Fibroblast of lung (primary cell): ENCODE results near the gene IER5L. TPM values are rescaled to one million over a fixed set of nuclear protein-coding genes. Genes with fewer than 3 reads are reported as not detected.
"Not testable (repeated sequence)": the region's sequence is repeated elsewhere in the genome, so short reads cannot be mapped to it uniquely, and the experiment has no call there.

ENCODE experiments used
- DNase-seq, 2 donors: peaks; one replicate each; pipeline versions ENCODE4 v3.0.0 to v3.0.0-alpha.2; 2010; ENCODE audit warnings: low read depth in 2 of 2
- H2AFZ ChIP-seq: 2 replicates; pipeline ENCODE4 v1.5.1; 2012; ENCODE audit warnings: low read length, control low read depth, inconsistent platforms
- H3K27ac ChIP-seq: 2 replicates; pipeline ENCODE4 v1.5.1; 2011; ENCODE audit warnings: low read length, control low read depth; ENCODE audit not compliant: insufficient read depth
- H3K27me3 ChIP-seq: 2 replicates; pipeline ENCODE4 v1.5.1; 2011; ENCODE audit warnings: mild to moderate bottlenecking, low read length; ENCODE audit not compliant: control insufficient read depth, insufficient read depth
- H3K36me3 ChIP-seq: 2 replicates; pipeline ENCODE4 v1.5.1; 2011; ENCODE audit warnings: low read length; ENCODE audit not compliant: control insufficient read depth, insufficient read depth
- H3K4me1 ChIP-seq: 2 replicates; pipeline ENCODE4 v1.5.1; 2011; ENCODE audit warnings: low read length; ENCODE audit not compliant: control insufficient read depth, insufficient read depth; ENCODE audit errors: extremely low read depth
- H3K4me2 ChIP-seq: 2 replicates; pipeline ENCODE4 v1.5.1; 2011; ENCODE audit warnings: low read length, control low read depth; ENCODE audit not compliant: insufficient read depth; ENCODE audit errors: extremely low read depth
- H3K4me3 ChIP-seq, 4 experiments: fragments of 200-600 bp in 1 of 4; sonication (generic) in 1 of 4; replicated peaks in 1 of 4; 2 replicates each; pipeline ENCODE4 v1.5.1; 2011 to 2016; ENCODE audit warnings: low read length in 4 of 4, low read depth in 3 of 4, mild to moderate bottlenecking in 3 of 4, control low read depth in 2 of 4, inconsistent platforms in 1 of 4, mixed read lengths in 1 of 4; ENCODE audit not compliant: insufficient read depth in 1 of 4; ENCODE audit errors: control extremely low read depth in 1 of 4
- H3K79me2 ChIP-seq: 2 replicates; pipeline ENCODE4 v1.5.1; 2012; ENCODE audit warnings: mild to moderate bottlenecking, low read length, inconsistent platforms; ENCODE audit not compliant: control insufficient read depth, insufficient read depth
- H3K9ac ChIP-seq: 2 replicates; pipeline ENCODE4 v1.5.1; 2011; ENCODE audit warnings: mild to moderate bottlenecking, low read length, control low read depth; ENCODE audit not compliant: insufficient read depth
- H3K9me3 ChIP-seq: 2 replicates; pipeline ENCODE4 v1.5.1; 2012; ENCODE audit warnings: low read depth, low read length; ENCODE audit not compliant: control insufficient read depth, insufficient read depth
- H4K20me1 ChIP-seq: 2 replicates; pipeline ENCODE4 v1.5.1; 2011; ENCODE audit warnings: low read length; ENCODE audit not compliant: control insufficient read depth, insufficient read depth; ENCODE audit errors: extremely low read depth
- CTCF ChIP-seq, 2 donors: IDR thresholded peaks in 1 of 2; conservative IDR thresholded peaks in 1 of 2; 1 replicate in 1 of 2; 2 replicates in 1 of 2; pipeline ENCODE4 v1.5.1; 2011 to 2012; ENCODE audit warnings: low read length in 2 of 2, control low read depth in 1 of 2, inconsistent platforms in 1 of 2, low read depth in 1 of 2, mild to moderate bottlenecking in 1 of 2
- EZH2 ChIP-seq: IDR thresholded peaks from 2 replicates; pipeline ENCODE4 v1.5.1; 2012; ENCODE audit warnings: low read length, control low read depth, mild to moderate bottlenecking; ENCODE audit errors: missing control alignments
- polyA plus RNA-seq, 2 donors: library from polyadenylated mRNA; depleted of rRNA in 1 of 2; stranded (reverse) in 1 of 2; unstranded in 1 of 2; fragments of >200 nt; gene quantifications; 2 replicates each; pipeline ENCODE4 v1.2.1, GENCODE V29; 2011 to 2012; ENCODE audit warnings: missing spikeins in 1 of 2
- total RNA-seq: library from RNA; depleted of rRNA; stranded (reverse); fragments of >200 nt; gene quantifications from 2 replicates; pipeline ENCODE4 v1.2.1, GENCODE V29; 2014

The IER5L gene
- total and polyA plus RNA-seq, 2 donors (not counting 1 experiment from before 2014, with no cell fraction given) = 9.2 to 71.5 TPM

GRCh38 chr9:129164246-129164930 is 13.7 kb downstream of the IER5L start:
- DNase-seq = peak; percentile 64 to 83
- H3K9ac ChIP-seq = no peak overlapping the region
- peak overlapping the region; percentile 13 for H3K27ac ChIP-seq
- H3K9me3 ChIP-seq = no peaks in the 10 kb centered on the region
- no peaks in the 10 kb centered on the region for H3K79me2 ChIP-seq
- H4K20me1 ChIP-seq = no peaks in the 10 kb centered on the region
- H3K36me3 ChIP-seq = no peaks in the 10 kb centered on the region
- no peaks in the 10 kb centered on the region for H3K27me3 ChIP-seq
- H3K4me3 ChIP-seq = no peak overlapping the region
- no peak overlapping the region for H2AFZ ChIP-seq
- no peak for TF ChIP-seq EZH2
- TF ChIP-seq CTCF (conservative IDR thresholded peaks at IDR 0.05 in 1 of 2, IDR thresholded peaks at IDR 0.05 in 1 of 2; ENCODE audit: low read depth in 1 of 2, low read length in 2 of 2) = no peak
- no peak overlapping the region for H3K4me2 ChIP-seq
- peaks cover 29% of the 10 kb centered on the region for H3K4me1 ChIP-seq

GRCh38 chr9:129163753-129164152 is 14.3 kb downstream of the IER5L start:
- no peaks in the 10 kb centered on the region for H3K79me2 ChIP-seq
- H3K4me1 ChIP-seq = peaks cover 29% of the 10 kb centered on the region
- H3K27me3 ChIP-seq = no peaks in the 10 kb centered on the region
- no peaks in the 10 kb centered on the region for H3K9me3 ChIP-seq
- no peak overlapping the region for H3K9ac ChIP-seq
- no peak for DNase-seq
- no peak overlapping the region for H3K4me3 ChIP-seq
- TF ChIP-seq CTCF (conservative IDR thresholded peaks at IDR 0.05 in 1 of 2, IDR thresholded peaks at IDR 0.05 in 1 of 2; ENCODE audit: low read depth in 1 of 2, low read length in 2 of 2) (no peak), EZH2 (no peak)
- no peaks in the 10 kb centered on the region for H3K36me3 ChIP-seq
- H3K27ac ChIP-seq = no peak overlapping the region
- no peaks in the 10 kb centered on the region for H4K20me1 ChIP-seq
- no peak overlapping the region for H3K4me2 ChIP-seq
- H2AFZ ChIP-seq = no peak overlapping the region

GRCh38 chr9:129163198-129163670 is 14.8 kb downstream of the IER5L start:
- not testable (repeated sequence) for H3K4me3 ChIP-seq, H3K4me2 ChIP-seq, H3K27me3 ChIP-seq, H3K9me3 ChIP-seq, H4K20me1 ChIP-seq, H3K79me2 ChIP-seq, H3K36me3 ChIP-seq, H3K9ac ChIP-seq, H2AFZ ChIP-seq, H3K27ac ChIP-seq
- peaks cover 26% of the 10 kb centered on the region for H3K4me1 ChIP-seq
- peak in 1 of 2 donors; percentile 54 for DNase-seq
